Stimulated activated CD8-positive, alpha-beta memory T cell treated with anti-CD3 and anti-CD28 coated beads, Interleukin-12 subunit alpha, Interleukin-12 subunit beta, amount 100 ng/mL, for 24 hours (primary cell): Measurements from ENCODE around the gene GPRASP1.
"Not testable (repeated sequence)": the region's sequence is repeated elsewhere in the genome, so short reads cannot be mapped to it uniquely, and the experiment has no call there.

ENCODE experiments used
- DNase-seq: peaks from one replicate; pipeline ENCODE4 v3.0.0-alpha.2; 2020; ENCODE audit errors: extremely low read depth

GPRASP1 gene

GRCh38 chrX:102651242-102652011 is at the start of gene GPRASP1:
GPRASP1 (plus strand) TSS chrX:102651483; CDS start chrX:102653914, 2,431 bp downstream.
- DNase-seq, result peak; percentile 14

GRCh38 chrX:102604327-102604726 is 47.0 kb upstream of the GPRASP1 start:
- DNase-seq, result no peak

- no peak for DNase-seq
Measured at GRCh38 chrX:102606115-102606514, 45.2 kb upstream of the GPRASP1 start.

DNA sequence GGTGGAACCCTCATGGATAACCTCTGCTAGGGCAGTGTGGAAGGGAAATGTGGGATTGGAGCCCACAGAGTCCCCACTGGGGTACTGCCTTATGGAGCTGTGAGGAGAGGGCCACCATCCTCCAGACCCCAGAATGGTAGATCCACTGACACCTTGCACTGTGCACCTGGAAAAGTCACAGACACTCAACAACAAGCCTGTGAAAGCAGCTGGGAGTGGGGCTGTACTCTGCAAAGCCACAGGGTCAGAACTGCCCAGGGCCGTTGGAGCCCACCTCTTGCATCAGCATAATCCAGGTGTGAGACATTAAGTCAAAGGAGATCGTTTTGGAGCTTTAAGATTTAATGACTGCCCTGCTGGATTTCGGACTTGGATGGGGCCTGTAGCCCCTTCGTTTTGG is 40.4 kb upstream of the GPRASP1 start:
- no peak for DNase-seq

GRCh38 chrX:102624105-102624504 is 27.2 kb upstream of the GPRASP1 start:
- no peak for DNase-seq

DNA sequence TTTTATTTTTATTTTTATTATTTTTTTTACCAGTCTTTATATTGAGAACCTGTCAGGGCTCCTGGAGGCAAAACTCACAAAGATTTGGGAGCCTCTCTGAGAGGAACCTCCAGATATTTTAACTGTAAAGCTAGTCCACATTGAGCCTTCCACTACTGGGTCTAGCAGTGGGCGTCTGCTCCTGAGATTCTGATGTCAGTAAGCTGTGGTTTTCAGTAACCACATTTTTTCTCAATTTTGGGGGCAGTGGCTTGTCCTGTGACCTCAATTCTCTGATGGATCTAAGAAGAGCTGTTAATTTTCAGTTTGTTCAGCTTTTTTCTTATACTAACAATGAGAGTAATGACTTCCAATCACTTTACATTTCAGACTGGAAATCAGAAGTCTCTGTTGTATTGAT is 23.6 kb upstream of the GPRASP1 start:
- no peak for DNase-seq

DNA sequence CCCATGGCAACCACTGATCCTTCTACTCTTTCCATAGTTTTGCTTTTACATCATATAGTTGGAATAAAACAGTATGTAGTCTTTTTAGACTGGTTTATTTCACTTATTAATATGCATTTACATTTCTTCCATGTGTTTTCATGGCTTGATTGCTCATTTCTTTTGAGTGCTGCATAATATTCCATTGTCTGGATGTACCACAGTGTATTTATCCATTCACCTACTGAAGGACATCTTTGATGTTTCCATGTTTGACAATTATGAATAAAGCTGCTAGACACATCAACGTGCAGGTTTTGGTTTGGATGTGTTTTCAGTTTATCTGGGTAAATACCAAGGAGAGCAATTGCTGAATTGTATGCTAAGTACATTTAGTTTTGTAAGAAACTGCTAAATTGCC is 13.7 kb upstream of the GPRASP1 start:
- no peak for DNase-seq

DNA sequence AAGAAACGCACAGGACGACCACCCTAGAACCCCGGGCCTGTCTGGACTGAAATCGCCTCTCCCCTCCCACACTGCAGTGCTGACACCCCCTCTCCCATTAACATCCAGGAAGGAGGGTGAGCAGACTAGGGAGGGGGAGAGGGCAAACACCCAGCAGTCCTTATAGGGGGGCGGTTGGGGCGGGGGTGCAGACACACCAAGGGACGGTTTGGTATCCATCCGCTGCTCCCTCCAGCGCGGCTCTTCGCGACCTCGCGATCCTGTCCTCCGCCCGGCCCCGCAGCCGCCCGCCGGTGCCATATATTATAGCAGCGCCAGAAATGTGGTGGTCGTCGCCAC is 411 bp upstream of the GPRASP1 start:
- no peak for DNase-seq

DNA sequence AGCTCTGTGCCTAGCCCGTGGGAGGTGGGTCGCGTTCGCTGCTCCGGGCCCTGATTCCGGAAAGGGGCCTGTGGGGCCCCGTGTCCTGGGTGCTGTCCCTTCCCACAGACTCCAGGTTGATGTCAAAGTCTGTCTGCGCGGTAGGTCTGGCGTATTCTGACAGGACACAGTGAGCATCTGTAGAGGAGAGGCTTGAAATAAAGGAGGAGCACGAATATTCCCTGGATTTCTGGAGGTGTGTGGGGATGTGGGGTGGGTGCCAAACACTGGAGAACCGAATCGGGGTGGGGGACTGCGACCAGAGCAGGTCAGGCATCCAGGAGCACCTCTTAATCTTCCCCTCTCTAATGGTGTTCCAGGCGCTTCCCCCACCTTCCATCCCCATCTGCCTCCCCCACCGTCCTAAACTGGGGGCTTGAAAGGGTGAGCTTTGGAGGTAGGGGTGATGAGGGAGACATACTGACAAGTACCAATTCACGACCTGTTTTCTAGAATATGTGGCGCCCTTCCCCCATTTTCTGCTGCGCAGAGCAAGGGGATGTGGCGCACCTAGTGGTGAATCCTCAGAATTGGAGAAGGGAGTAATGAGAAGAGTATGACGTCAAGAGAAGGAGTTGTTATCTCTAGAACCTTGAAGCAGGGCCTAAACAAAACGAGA is 877 bp downstream of the GPRASP1 start:
- no peak for DNase-seq

DNA sequence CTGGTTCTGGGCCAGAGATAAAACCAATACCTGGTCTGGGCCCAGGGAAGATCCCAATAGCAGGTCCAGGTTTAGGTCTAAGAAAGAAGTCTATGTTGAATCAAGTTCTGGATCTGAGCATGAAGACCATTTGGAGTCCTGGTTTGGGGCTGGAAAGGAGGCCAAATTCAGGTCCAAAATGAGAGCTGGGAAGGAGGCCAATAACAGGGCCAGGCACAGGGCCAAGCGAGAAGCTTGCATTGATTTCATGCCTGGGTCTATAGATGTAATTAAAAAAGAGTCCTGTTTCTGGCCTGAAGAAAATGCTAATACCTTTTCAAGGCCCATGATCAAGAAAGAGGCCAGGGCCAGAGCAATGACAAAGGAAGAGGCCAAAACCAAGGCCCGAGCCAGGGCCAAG is 3.4 kb downstream of the GPRASP1 start:
- no peak for DNase-seq

DNA sequence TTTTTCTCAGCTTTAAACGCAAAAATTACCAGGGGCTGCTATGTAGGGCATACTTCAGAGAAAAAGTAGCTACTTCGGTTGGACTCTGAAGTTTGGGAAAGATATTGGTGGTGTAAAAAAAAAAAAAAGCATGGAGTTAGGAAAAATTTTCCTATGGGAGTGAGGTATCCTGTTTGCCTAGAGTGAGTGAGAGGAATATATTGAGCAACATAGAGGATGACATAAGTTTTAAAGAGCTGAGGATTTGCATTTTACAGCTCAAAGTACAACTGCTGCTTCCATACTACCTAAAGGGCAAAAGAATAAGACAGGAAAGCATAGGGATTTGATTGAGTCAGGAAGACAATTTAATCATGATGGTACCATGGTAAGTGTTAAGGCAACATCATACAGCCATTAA is 7.3 kb downstream of the GPRASP1 start:
- DNase-seq, result no peak

DNA sequence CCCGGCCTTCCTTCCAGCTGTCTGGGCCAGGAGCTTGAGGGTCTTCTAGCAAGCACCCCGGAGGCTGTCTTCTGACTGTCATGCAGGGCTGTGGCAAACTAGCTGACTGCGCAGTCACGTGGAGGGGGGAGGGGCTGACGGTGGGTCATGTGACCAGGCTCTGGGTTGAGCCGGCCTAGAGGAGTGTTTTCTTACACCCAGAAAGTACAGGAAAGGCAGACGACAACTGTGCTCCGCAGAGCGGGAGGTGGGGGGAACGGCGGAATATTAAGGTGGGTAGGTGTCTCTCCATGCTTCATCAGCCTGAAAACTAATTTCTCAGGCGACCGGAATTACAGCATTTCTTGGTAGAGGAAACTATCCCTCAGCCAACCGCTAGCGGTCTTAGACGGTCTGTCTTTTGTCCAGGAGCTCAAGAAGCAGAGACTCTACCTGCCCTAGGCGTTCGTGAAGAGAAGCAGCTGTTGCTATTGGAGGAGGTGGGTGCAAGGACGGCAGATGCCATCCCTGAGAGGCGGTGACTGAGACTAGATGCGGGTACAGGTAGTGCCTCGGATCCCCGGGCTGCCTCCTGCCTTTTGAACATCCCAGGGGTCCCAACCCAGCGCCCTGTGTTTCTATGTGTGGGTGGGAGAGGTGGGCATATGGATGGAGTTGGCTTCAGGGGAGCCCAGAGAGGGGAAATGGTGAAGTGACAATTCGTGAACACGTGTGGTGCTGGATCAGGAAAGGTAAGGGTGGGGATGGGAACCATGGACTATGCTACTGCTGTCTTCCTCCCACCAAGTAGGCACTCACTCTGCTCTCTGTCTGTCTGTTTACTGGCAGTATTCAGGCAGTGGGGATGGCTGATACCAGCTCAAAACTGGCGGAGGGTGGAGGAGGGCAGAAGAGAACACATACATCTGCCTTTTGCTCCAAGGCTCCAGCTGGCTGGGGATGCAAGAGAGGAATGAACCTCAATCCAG is 8.8 kb downstream of the GPRASP1 start:
- DNase-seq, result peak; percentile 61

- not testable (repeated sequence) for DNase-seq
Measured at GRCh38 chrX:102663820-102664219, 12.5 kb downstream of the GPRASP1 start.

DNA sequence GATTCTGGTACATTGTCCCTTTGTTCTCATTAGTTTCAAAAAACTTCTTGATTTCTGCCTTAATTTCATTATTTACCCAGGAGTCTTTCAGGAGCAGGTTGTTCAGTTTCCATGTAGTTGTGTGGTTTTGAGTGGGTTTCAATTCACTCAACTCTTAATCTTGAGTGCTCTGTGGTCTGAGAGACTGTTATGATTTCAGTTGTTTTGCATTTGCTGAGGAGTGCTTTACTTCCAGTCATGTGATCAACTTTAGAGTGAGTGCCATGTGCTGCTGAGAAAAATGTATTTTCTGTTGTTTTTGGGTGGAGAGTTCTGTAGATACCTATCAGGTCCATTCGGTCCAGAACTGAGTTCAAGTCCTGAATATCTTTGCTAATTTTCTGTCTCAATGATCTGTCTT is 15.8 kb downstream of the GPRASP1 start:
- not testable (repeated sequence) for DNase-seq

- no peak for DNase-seq
Measured at GRCh38 chrX:102669526-102669925, 18.2 kb downstream of the GPRASP1 start.

GRCh38 chrX:102672856-102673255 is 21.6 kb downstream of the GPRASP1 start:
- DNase-seq, result no peak

- not testable (repeated sequence) for DNase-seq
Measured at GRCh38 chrX:102677479-102677878, 26.2 kb downstream of the GPRASP1 start.

GRCh38 chrX:102684772-102685520 is 33.7 kb downstream of the GPRASP1 start:
- no peak for DNase-seq

DNA sequence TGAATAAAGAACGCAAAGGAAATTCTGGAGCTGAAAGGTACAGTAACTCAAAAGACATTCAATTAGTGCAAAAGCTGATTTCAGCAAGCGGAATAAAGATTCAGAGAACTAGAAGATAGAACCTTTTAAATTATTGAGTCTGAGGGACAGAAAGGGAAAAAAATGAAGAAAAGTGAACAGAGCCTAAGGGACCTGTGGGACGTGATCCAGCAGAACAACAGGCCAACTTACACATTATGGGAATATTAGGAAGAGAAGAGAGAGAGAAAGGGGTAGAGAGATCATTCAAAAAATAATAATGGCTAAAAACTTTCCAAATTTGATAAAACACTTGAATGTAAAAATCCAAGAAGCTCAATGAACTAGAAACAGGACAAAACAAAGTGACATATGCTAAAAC is 43.5 kb downstream of the GPRASP1 start:
- DNase-seq, result no peak

GRCh38 chrX:102696306-102696705 is 45.0 kb downstream of the GPRASP1 start:
- no peak for DNase-seq

DNA sequence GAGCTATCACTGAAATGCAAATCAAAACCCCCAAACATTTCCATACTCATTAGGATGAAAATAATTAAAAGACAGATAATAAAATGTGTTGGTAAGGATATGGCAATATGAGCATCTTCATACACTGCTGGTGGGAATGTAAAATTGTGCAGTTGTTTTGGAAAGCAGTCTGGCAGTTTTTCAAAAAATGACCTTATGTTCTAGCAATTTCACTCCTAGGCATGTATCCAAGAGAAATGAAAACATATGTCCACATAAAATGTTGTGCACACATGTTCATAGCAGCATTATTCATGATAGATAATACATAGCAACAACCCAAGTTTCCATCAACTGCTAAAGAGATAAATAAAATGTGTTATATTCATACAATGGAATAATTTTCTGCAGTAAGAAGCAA is 46.2 kb downstream of the GPRASP1 start:
- DNase-seq, result no peak
